Activated CD4-positive, alpha-beta T cell treated with anti-CD3 and anti-CD28 coated beads, Interleukin-2, amount 10 ng/mL, durations not matched to agents 7 days and 5 days (primary cell): ENCODE results near the gene IGFN1. TPM values are rescaled to one million over a fixed set of nuclear protein-coding genes. Genes with fewer than 3 reads are reported as not detected.

Source experiments
- CTCF ChIA-PET: fragments of 350-600 bp; sonication (Branson Sonifier 250); formaldehyde crosslinking; loops from one replicate; lab custom pipeline; 2021; ENCODE audit warnings: antibody characterized with exemption; lab: Charles Lee
- POLR2A ChIA-PET: fragments of 350-600 bp; sonication (Branson Sonifier 250); formaldehyde crosslinking; loops from one replicate; lab custom pipeline; 2021; ENCODE audit warnings: antibody characterized with exemption; lab: Charles Lee
- DNase-seq: peaks from one replicate; pipeline ENCODE4 v3.0.0-alpha.2; 2020
- H3K27ac Mint-ChIP-seq: one replicate; pipeline ENCODE4 v1.8.0; 2021; ENCODE audit warnings: mild to moderate bottlenecking, moderate library complexity, mixed read lengths
- H3K27me3 Mint-ChIP-seq: one replicate; pipeline ENCODE4 v1.8.0; 2021; ENCODE audit warnings: mixed read lengths
- H3K36me3 Mint-ChIP-seq: one replicate; pipeline ENCODE4 v1.8.0; 2021; ENCODE audit warnings: low read depth, mixed read lengths
- H3K4me1 Mint-ChIP-seq: one replicate; pipeline ENCODE4 v1.8.0; 2021; ENCODE audit warnings: mixed read lengths
- H3K4me3 Mint-ChIP-seq: one replicate; pipeline ENCODE4 v1.8.0; 2021; ENCODE audit warnings: mild to moderate bottlenecking, moderate library complexity, mixed read lengths
- H3K9me3 Mint-ChIP-seq: one replicate; pipeline ENCODE4 v1.8.0; 2021; ENCODE audit warnings: mixed read lengths
- total RNA-seq, 2 experiments: library from RNA; stranded (reverse); gene quantifications; one replicate each; pipeline ENCODE4 v1.2.3, GENCODE V29; 2021

Gene IGFN1
- total RNA-seq = not detected

GRCh38 chr1:201190624-201191051 is at the start of gene IGFN1:
Gene IGFN1, plus strand, starts transcription at chr1:201190824. Its CDS starts 2,470 bp downstream, at chr1:201193294.
- Mint-ChIP-seq H3K27ac (no peak within 1 kb of the TSS), H3K4me3 (no peak within 1 kb of the TSS), H3K9me3 (no peaks in the 10 kb centered on the region), H3K36me3 (no peaks in the 10 kb centered on the region), H3K4me1 (peaks cover 2% of the 10 kb centered on the region), H3K27me3 (peaks cover 9% of the 10 kb centered on the region)
- DNase-seq = no peak
- POLR2A ChIA-PET = no interaction called here
- CTCF ChIA-PET = interaction anchor here (1.1 to 1.4 kb wide), 2 partner anchors 14 to 16 kb away, joined by 3 to 4 read pairs; no protein-coding TSS in a partner anchor

GRCh38 chr1:201140941-201141260 is 49.7 kb upstream of the IGFN1 start:
- H3K27me3 Mint-ChIP-seq = no peaks in the 10 kb centered on the region
- ChIA-PET CTCF (interaction anchor here (1.0 kb wide), 1 partner anchor 18 kb away, joined by 3 read pairs; no protein-coding TSS in a partner anchor), POLR2A (no interaction called here)

GRCh38 chr1:201141418-201141817 is 49.2 kb upstream of the IGFN1 start:
- Mint-ChIP-seq H3K9me3 (no peaks in the 10 kb centered on the region), H3K4me1 (no peaks in the 10 kb centered on the region), H3K36me3 (peaks cover 5% of the 10 kb centered on the region), H3K27me3 (no peaks in the 10 kb centered on the region), H3K27ac (no peak overlapping the region), H3K4me3 (no peak overlapping the region)
- ChIA-PET CTCF (interaction anchor here (1.0 kb wide), 1 partner anchor 18 kb away, joined by 3 read pairs; no protein-coding TSS in a partner anchor), POLR2A (no interaction called here)
- DNase-seq = no peak

More at GRCh38 chr1:201140941-201141260, 49.7 kb upstream of the IGFN1 start:
- Mint-ChIP-seq H3K4me1 (no peaks in the 10 kb centered on the region), H3K36me3 (peaks cover 5% of the 10 kb centered on the region), H3K9me3 (no peaks in the 10 kb centered on the region), H3K4me3 (no peak overlapping the region), H3K27ac (no peak overlapping the region)
- DNase-seq = no peak

DNA sequence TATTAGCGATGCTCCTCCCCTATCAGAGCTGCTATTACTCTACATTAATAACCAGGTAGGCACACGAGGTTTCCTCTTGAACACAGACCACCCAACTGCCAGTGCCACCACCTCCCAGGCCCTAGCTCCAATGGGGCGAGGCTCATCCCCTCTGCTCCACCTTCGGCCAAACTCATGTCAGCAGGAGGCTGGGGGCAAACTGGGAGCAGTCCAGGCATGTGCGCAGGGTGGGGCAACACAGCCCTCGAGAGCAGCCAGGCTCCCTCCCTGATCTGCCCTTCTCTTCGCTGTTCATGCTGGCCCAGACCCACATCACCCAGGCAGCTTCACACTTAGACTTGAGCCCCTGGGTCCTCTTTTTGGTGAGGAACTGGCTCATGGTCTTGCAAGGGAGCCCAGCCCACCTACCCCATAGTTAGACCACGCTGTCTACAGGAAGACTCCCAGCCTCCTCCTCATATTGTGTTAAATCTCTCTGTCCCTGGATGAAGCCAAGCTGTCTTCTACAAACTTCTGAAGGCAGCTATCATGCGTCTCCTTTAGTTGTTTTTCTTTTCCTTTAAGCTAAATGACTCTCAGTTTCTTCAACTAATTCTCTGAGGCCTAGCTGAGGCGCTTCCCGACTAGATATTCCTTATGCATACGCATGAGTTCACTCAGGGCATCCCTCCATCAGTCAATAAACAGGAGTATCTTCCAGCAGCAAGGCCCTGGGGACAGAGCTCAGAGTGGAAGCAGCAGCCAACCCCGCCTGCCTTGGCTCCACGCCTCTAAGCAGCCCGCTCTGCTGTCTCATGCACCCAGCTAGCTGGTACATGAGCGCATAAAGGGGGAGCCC is 48.4 kb upstream of the IGFN1 start:
- no peak overlapping the region for H3K4me3 Mint-ChIP-seq
- POLR2A ChIA-PET = interaction anchor here (1.0 kb wide), 1 partner anchor 12 kb away, joined by 3 read pairs; the partner anchor contains the start of gene TMEM9
- no peak overlapping the region for H3K27ac Mint-ChIP-seq
- peaks cover 5% of the 10 kb centered on the region for H3K36me3 Mint-ChIP-seq
- DNase-seq = no peak
- no peaks in the 10 kb centered on the region for H3K27me3 Mint-ChIP-seq
- no peaks in the 10 kb centered on the region for H3K9me3 Mint-ChIP-seq
- no peaks in the 10 kb centered on the region for H3K4me1 Mint-ChIP-seq
- CTCF ChIA-PET = interaction anchor here (1.1 to 1.6 kb wide), 2 partner anchors 12 to 35 kb away, joined by 3 to 5 read pairs; partner anchors contain the start of gene TMEM9

GRCh38 chr1:201142849-201143725 is 47.5 kb upstream of the IGFN1 start:
- ChIA-PET POLR2A (no interaction called here), CTCF (interaction anchor here (0.6 to 1.6 kb wide), 3 partner anchors 11 to 73 kb away, joined by 3 to 5 read pairs (median 4); partner anchors contain the start of gene TMEM9)
- DNase-seq = no peak
- H3K9me3 Mint-ChIP-seq = no peaks in the 10 kb centered on the region
- H3K36me3 Mint-ChIP-seq = peaks cover 5% of the 10 kb centered on the region
- no peaks in the 10 kb centered on the region for H3K27me3 Mint-ChIP-seq
- no peak overlapping the region for H3K27ac Mint-ChIP-seq
- no peak overlapping the region for H3K4me3 Mint-ChIP-seq
- H3K4me1 Mint-ChIP-seq = no peaks in the 10 kb centered on the region

GRCh38 chr1:201143726-201144635 is 46.6 kb upstream of the IGFN1 start:
- H3K36me3 Mint-ChIP-seq = peaks cover 5% of the 10 kb centered on the region
- H3K4me3 Mint-ChIP-seq = no peak overlapping the region
- no peak for DNase-seq
- no peaks in the 10 kb centered on the region for H3K4me1 Mint-ChIP-seq
- ChIA-PET POLR2A (no interaction called here), CTCF (interaction anchor here (0.6 to 1.1 kb wide), 2 partner anchors 37 to 74 kb away, joined by 3 to 4 read pairs; no protein-coding TSS in a partner anchor)
- H3K27ac Mint-ChIP-seq = no peak overlapping the region
- no peaks in the 10 kb centered on the region for H3K9me3 Mint-ChIP-seq
- no peaks in the 10 kb centered on the region for H3K27me3 Mint-ChIP-seq

- ChIA-PET CTCF (no interaction called here), POLR2A (no interaction called here)
- H3K36me3 Mint-ChIP-seq = peaks cover 7% of the 10 kb centered on the region
- no peak overlapping the region for H3K27ac Mint-ChIP-seq
- no peaks in the 10 kb centered on the region for H3K27me3 Mint-ChIP-seq
- no peak for DNase-seq
- H3K4me3 Mint-ChIP-seq = no peak overlapping the region
- no peaks in the 10 kb centered on the region for H3K4me1 Mint-ChIP-seq
- H3K9me3 Mint-ChIP-seq = no peaks in the 10 kb centered on the region
Observed at GRCh38 chr1:201144701-201145100, 45.9 kb upstream of the IGFN1 start.

DNA sequence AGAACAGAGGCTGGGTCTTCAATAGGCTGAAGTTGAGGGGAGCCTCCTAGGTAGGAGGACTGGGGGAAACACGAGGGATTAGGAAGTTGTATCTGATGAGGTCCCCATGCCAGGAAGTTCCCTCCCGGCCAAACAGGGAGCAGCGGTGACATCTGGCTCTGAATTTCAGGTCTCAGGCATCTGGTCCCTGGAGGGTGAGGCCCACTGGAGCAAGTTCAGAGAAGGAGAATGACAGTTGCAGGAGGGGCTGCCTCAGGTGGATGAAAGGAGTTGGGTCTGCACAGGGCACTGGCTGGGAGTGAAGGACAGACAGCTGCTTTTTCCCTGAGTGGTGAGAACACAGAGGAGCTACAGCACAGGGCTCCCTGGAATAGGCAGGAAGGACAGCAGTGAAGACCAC is 45.5 kb upstream of the IGFN1 start:
- Mint-ChIP-seq H3K27me3 (no peaks in the 10 kb centered on the region), H3K4me3 (no peak overlapping the region), H3K4me1 (no peaks in the 10 kb centered on the region), H3K27ac (no peak overlapping the region), H3K9me3 (no peaks in the 10 kb centered on the region), H3K36me3 (peaks cover 7% of the 10 kb centered on the region)
- CTCF ChIA-PET = interaction anchor here (1.0 kb wide), 1 partner anchor 21 kb away, joined by 3 read pairs; no protein-coding TSS in a partner anchor
- POLR2A ChIA-PET = no interaction called here
- no peak for DNase-seq

DNA sequence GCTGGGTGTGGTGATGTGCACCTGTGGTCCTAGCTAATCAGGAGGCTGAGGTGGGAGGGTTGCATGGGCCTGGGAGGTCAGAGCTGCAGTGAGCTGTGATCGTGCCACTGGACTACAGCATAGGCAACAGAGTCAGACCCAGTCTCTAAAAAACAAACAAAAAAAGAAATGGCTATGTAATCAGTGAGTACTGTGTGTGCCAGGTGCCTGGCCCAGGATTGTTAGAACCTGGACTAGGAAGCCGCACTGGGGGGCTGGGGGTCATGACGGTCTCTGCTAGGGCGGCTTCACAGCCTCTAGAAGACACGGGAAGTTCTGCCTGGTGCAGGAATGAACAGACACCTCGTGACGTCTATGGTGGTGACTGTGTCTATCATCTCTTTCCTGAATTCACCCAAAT is 44.8 kb upstream of the IGFN1 start:
- H3K36me3 Mint-ChIP-seq = peaks cover 7% of the 10 kb centered on the region

DNA sequence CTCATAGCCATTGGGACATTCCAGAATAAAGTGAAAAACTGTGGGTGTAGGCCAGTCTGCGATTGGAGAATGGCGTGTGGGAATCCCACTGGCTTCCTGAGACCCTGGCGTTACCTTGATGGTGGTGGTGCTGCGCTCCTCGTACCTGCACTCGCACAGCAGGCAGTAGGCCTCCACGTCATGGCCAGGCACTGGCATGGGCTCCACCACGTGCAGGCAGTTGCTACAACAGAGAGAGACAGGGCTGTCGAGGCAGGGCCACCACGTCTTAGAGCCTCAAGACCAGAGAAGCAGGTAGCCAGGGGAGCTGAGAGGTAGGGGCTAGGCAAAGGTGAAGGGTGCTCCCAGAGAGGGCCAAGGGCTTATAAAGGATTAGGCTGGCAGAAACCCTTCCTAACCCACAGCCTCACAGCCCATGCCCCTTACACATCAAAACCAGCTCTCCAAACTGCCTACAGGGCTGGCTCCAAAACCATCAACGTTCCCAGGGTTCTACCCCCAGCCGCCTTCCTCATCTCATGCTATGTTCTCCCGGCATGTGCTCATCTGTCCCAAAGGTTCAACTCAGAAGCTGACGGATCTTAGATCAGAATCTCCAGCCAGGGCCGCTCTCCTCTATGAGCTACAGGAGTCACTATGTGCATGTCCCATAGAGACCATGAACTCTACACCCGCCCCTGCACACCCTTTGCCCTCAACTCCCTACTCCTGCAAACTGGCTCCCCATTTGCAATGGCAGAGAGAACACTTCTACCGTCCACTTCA is 43.8 kb upstream of the IGFN1 start:
- ChIA-PET POLR2A (no interaction called here), CTCF (interaction anchor here (1.0 to 1.9 kb wide), 2 partner anchors 10 to 11 kb away, joined by 3 to 5 read pairs; no protein-coding TSS in a partner anchor)
- H3K4me3 Mint-ChIP-seq = no peak overlapping the region
- no peaks in the 10 kb centered on the region for H3K9me3 Mint-ChIP-seq
- H3K27me3 Mint-ChIP-seq = no peaks in the 10 kb centered on the region
- no peaks in the 10 kb centered on the region for H3K4me1 Mint-ChIP-seq
- no peak overlapping the region for H3K27ac Mint-ChIP-seq
- DNase-seq = no peak
- H3K36me3 Mint-ChIP-seq = peaks cover 7% of the 10 kb centered on the region

More for the DNA sequence above, 44.8 kb upstream of the IGFN1 start:
- H3K4me3 Mint-ChIP-seq = no peak overlapping the region
- no peak overlapping the region for H3K27ac Mint-ChIP-seq
- H3K4me1 Mint-ChIP-seq = no peaks in the 10 kb centered on the region
- no peaks in the 10 kb centered on the region for H3K27me3 Mint-ChIP-seq
- no peak for DNase-seq
- ChIA-PET POLR2A (no interaction called here), CTCF (interaction anchor here (1.0 to 1.9 kb wide), 2 partner anchors 9 to 20 kb away, joined by 3 to 5 read pairs; no protein-coding TSS in a partner anchor)
- no peaks in the 10 kb centered on the region for H3K9me3 Mint-ChIP-seq

- POLR2A ChIA-PET = no interaction called here
- H3K36me3 Mint-ChIP-seq = peaks cover 7% of the 10 kb centered on the region
- CTCF ChIA-PET = interaction anchor here (1.0 to 1.9 kb wide), 2 partner anchors 11 to 12 kb away, joined by 3 to 5 read pairs; no protein-coding TSS in a partner anchor
- peaks cover 1% of the 10 kb centered on the region for H3K4me1 Mint-ChIP-seq
- H3K9me3 Mint-ChIP-seq = no peaks in the 10 kb centered on the region
- no peak overlapping the region for H3K27ac Mint-ChIP-seq
- no peak for DNase-seq
- no peaks in the 10 kb centered on the region for H3K27me3 Mint-ChIP-seq
- H3K4me3 Mint-ChIP-seq = no peak overlapping the region
Observed at GRCh38 chr1:201147396-201148015, 43.1 kb upstream of the IGFN1 start.
